Prostate gland (tissue), 2 donors: ENCODE data around the gene ELP6. TPM values are rescaled to one million over a fixed set of nuclear protein-coding genes. Genes with fewer than 3 reads are reported as not detected.

Experiments used
- DNase-seq: peaks from one replicate; pipeline ENCODE4 v3.0.0-alpha.2; 2019; ENCODE audit warnings: low spot score
- H3K27ac ChIP-seq, 2 donors: fragments of 200-600 bp; sonication (generic); 2 replicates each; pipeline ENCODE4 v1.5.1; 2017 to 2019
- H3K27me3 ChIP-seq: fragments of 200-600 bp; sonication (generic); replicated peaks from 2 replicates; pipeline ENCODE4 v1.5.1; 2019; ENCODE audit not compliant: insufficient read depth
- H3K36me3 ChIP-seq, 2 donors: fragments of 200-600 bp; sonication (generic); 1 replicate in 1 of 2; 2 replicates in 1 of 2; pipeline versions ENCODE4 v1.5.1 to v1.8.1; 2017 to 2019
- H3K4me1 ChIP-seq: fragments of 200-600 bp; sonication (generic); replicated peaks from 2 replicates; pipeline ENCODE4 v1.5.1; 2019
- H3K4me3 ChIP-seq, 2 donors: fragments of 200-600 bp; sonication (generic); 2 replicates each; pipeline ENCODE4 v1.5.1; 2017 to 2019
- H3K9me3 ChIP-seq: fragments of 200-600 bp; sonication (generic); 2 replicates; pipeline ENCODE4 v1.5.1; 2017
- CTCF ChIP-seq, 4 experiments: fragments of 200-600 bp in 2 of 4; fragments of 450-650 bp in 2 of 4; sonication (generic) in 2 of 4; IDR thresholded peaks; 1 replicate in 3 of 4; 2 replicates in 1 of 4; pipeline ENCODE4 v1.5.1; 2016 to 2019; ENCODE audit warnings: antibody characterized with exemption in 4 of 4, mild to moderate bottlenecking in 2 of 4, moderate library complexity in 2 of 4
- POLR2A ChIP-seq: fragments of 450-650 bp; IDR thresholded peaks from one replicate; pipeline ENCODE4 v1.6.1; 2016; ENCODE audit warnings: antibody characterized with exemption, mild to moderate bottlenecking
- POLR2AphosphoS5 ChIP-seq: sonication (generic); formaldehyde crosslinking; IDR thresholded peaks from one replicate; pipeline ENCODE4 v1.6.1; 2017; ENCODE audit warnings: antibody characterized with exemption
- WGBS: methylation state at CpG from one replicate; pipeline ENCODE4 v1.1.5; 2018; 5-methylcytosine and 5-hydroxymethylcytosine counted together
- intact Hi-C: fragments of 100-400 bp; cut with DNase I; formaldehyde crosslinking; loops from one replicate; pipeline ENCODE4 v1.14.2; 2022
- total RNA-seq, 2 donors: library from RNA; depleted of rRNA; stranded (reverse); fragments of >200 nt; gene quantifications; one replicate each; pipeline ENCODE4 v1.1.0, GENCODE V29; 2016

ELP6 gene
- total RNA-seq, 2 donors from 2014 or later: 34.7 to 45.8 TPM

- Histone ChIP-seq H3K4me1 (no peaks in the 10 kb centered on the region), H3K4me3 (no peak overlapping the region), H3K27ac (no peak overlapping the region), H3K36me3 (no peaks in the 10 kb centered on the region), H3K9me3 (no peaks in the 10 kb centered on the region), H3K27me3 (no peaks in the 10 kb centered on the region)
- no peak for DNase-seq
- WGBS: 84% methylated on average over 19 of the region's 19 CpGs
- TF ChIP-seq CTCF (IDR thresholded peaks at IDR 0.05) (no peak), POLR2AphosphoS5 (no peak), POLR2A (no peak)
- intact Hi-C loops: no loop called here
These were observed 22.8 kb upstream of the ELP6 start for GRCh38 chr3:47536221-47536891.

GRCh38 chr3:47533996-47534454 is 20.5 kb upstream of the ELP6 start:
- H3K4me3 ChIP-seq: no peak overlapping the region
- H3K27me3 ChIP-seq: no peaks in the 10 kb centered on the region
- H3K27ac ChIP-seq: no peak overlapping the region
- TF ChIP-seq POLR2A (no peak), POLR2AphosphoS5 (no peak), CTCF (IDR thresholded peaks at IDR 0.05) (no peak)
- intact Hi-C loops: no loop called here
- DNase-seq: no peak
- no peaks in the 10 kb centered on the region for H3K4me1 ChIP-seq
- no peaks in the 10 kb centered on the region for H3K9me3 ChIP-seq
- 45% methylated on average over 5 of the region's 5 CpGs for WGBS
- no peaks in the 10 kb centered on the region for H3K36me3 ChIP-seq

- whole genome bisulfite sequencing: 74% methylated on average over 2 of the region's 2 CpGs
- Histone ChIP-seq H3K27me3 (no peaks in the 10 kb centered on the region), H3K27ac (no peak overlapping the region), H3K9me3 (no peaks in the 10 kb centered on the region), H3K4me1 (no peaks in the 10 kb centered on the region), H3K4me3 (no peak overlapping the region), H3K36me3 (no peaks in the 10 kb centered on the region)
- intact Hi-C loops: no loop called here
- no peak for DNase-seq
- TF ChIP-seq POLR2A (no peak), POLR2AphosphoS5 (no peak), CTCF (IDR thresholded peaks at IDR 0.05) (no peak)
These were observed 20.0 kb upstream of the ELP6 start for GRCh38 chr3:47533481-47533880.

GRCh38 chr3:47527952-47528725 is 14.6 kb upstream of the ELP6 start:
- Histone ChIP-seq H3K4me1 (no peaks in the 10 kb centered on the region), H3K27me3 (no peaks in the 10 kb centered on the region), H3K9me3 (no peaks in the 10 kb centered on the region), H3K36me3 (no peaks in the 10 kb centered on the region), H3K4me3 (no peak overlapping the region), H3K27ac (no peak overlapping the region)
- no peak for TF ChIP-seq POLR2A
- 74% methylated on average over 6 of the region's 6 CpGs for WGBS
- intact Hi-C loops: loop anchor here (10.0 kb wide), 1 partner anchor 137 kb away; no protein-coding TSS in a partner anchor
- DNase-seq: no peak

GRCh38 chr3:47525617-47526016 is 12.1 kb upstream of the ELP6 start:
- Histone ChIP-seq H3K27ac (no peak overlapping the region), H3K4me3 (no peak overlapping the region), H3K36me3 (no peaks in the 10 kb centered on the region), H3K9me3 (no peaks in the 10 kb centered on the region), H3K27me3 (no peaks in the 10 kb centered on the region), H3K4me1 (no peaks in the 10 kb centered on the region)
- intact Hi-C loops: loop anchor here (10.0 kb wide), 1 partner anchor 139 kb away; no protein-coding TSS in a partner anchor
- no peak for DNase-seq
- TF ChIP-seq CTCF (IDR thresholded peaks at IDR 0.05) (no peak), POLR2A (no peak), POLR2AphosphoS5 (no peak)
- WGBS: 74% methylated on average over 4 of the region's 4 CpGs
